NB4 (cell line): ENCODE data around the gene FAM163B.

Source experiments
- MYC ChIP-seq: IDR thresholded peaks from 2 replicates; pipeline ENCODE4 v1.6.1; 2011; ENCODE audit warnings: low read depth, low read length
- TF ChIP-seq, protein P1 (sequence below): IDR thresholded peaks from one replicate; pipeline ENCODE4 v1.5.1; 2012; ENCODE audit warnings: low read depth, low read length
- TF ChIP-seq, protein P2 (sequence below): IDR thresholded peaks from 2 replicates; pipeline ENCODE4 v1.6.1; 2011; ENCODE audit warnings: low read depth, low read length

DNA sequence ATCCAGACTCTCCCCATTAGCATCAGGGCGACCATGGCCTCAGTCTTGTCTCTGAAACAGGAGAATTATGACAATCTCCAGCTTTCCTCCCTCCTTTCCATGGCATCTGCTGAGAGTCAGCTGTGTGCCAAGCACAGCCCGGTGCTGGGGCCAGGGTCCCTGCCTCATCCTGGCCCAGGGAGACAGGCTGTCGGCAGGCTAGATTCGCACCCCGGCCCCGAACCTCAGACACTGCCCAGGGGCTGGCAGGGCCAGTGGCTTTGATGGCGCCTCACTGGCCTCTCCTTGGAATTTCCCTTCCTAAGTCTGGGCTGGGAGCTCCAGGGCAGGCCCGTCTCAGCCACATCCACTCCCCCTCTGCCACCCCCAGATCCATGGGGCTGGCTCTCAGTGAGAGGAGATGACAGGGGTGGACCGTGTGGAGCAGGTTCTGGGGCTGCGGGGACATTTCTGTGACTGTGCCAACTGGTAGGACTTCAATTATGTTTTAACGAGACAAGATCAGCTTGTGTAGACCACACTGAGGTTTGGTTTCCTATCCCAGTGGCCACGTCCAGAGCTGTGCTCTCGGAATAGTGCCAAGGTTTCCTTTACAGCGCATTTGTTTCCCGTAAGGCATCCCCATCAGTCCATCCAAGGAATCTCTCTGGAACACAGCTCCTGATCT is 15.5 kb downstream of the FAM163B start:
- TF ChIP-seq, protein P1, sequence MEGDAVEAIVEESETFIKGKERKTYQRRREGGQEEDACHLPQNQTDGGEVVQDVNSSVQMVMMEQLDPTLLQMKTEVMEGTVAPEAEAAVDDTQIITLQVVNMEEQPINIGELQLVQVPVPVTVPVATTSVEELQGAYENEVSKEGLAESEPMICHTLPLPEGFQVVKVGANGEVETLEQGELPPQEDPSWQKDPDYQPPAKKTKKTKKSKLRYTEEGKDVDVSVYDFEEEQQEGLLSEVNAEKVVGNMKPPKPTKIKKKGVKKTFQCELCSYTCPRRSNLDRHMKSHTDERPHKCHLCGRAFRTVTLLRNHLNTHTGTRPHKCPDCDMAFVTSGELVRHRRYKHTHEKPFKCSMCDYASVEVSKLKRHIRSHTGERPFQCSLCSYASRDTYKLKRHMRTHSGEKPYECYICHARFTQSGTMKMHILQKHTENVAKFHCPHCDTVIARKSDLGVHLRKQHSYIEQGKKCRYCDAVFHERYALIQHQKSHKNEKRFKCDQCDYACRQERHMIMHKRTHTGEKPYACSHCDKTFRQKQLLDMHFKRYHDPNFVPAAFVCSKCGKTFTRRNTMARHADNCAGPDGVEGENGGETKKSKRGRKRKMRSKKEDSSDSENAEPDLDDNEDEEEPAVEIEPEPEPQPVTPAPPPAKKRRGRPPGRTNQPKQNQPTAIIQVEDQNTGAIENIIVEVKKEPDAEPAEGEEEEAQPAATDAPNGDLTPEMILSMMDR: no peak
- no peak for TF ChIP-seq MYC
- TF ChIP-seq, protein P2, sequence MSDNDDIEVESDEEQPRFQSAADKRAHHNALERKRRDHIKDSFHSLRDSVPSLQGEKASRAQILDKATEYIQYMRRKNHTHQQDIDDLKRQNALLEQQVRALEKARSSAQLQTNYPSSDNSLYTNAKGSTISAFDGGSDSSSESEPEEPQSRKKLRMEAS: no peak
